OCI-LY1 (cell line): ENCODE data around the gene CALR3.

Source experiments
- EZH2 ChIP-seq: fragments of 200-600 bp; sonication (generic), shearing (Covaris generic); IDR thresholded peaks from 2 replicates; pipeline ENCODE4 v1.8.0; 2017; ENCODE audit warnings: borderline replicate concordance, mixed run types, mild to moderate bottlenecking, antibody characterized with exemption, low read length, moderate library complexity, mixed read lengths
- TF ChIP-seq, protein P1 (sequence below): fragments of 200-600 bp; sonication (generic), shearing (Covaris generic); IDR thresholded peaks from 2 replicates; pipeline ENCODE4 v1.5.1; 2017; ENCODE audit warnings: mild to moderate bottlenecking, antibody characterized with exemption, low read length, moderate library complexity, mixed read lengths

GRCh38 chr19:16435238-16435917 lies 60.6 kb downstream of the CALR3 start:
- TF ChIP-seq EZH2 = no peak
- TF ChIP-seq, protein P1, sequence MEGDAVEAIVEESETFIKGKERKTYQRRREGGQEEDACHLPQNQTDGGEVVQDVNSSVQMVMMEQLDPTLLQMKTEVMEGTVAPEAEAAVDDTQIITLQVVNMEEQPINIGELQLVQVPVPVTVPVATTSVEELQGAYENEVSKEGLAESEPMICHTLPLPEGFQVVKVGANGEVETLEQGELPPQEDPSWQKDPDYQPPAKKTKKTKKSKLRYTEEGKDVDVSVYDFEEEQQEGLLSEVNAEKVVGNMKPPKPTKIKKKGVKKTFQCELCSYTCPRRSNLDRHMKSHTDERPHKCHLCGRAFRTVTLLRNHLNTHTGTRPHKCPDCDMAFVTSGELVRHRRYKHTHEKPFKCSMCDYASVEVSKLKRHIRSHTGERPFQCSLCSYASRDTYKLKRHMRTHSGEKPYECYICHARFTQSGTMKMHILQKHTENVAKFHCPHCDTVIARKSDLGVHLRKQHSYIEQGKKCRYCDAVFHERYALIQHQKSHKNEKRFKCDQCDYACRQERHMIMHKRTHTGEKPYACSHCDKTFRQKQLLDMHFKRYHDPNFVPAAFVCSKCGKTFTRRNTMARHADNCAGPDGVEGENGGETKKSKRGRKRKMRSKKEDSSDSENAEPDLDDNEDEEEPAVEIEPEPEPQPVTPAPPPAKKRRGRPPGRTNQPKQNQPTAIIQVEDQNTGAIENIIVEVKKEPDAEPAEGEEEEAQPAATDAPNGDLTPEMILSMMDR = no peak
